Fibroblast of mammary gland (primary cell): ENCODE data around the gene HCFC1.
A peak's percentile ranks its signal among the peaks of the same experiment; 100 is the strongest.
"Not testable (repeated sequence)": the region's sequence is repeated elsewhere in the genome, so short reads cannot be mapped to it uniquely, and the experiment has no call there.

Experiments used
- DNase-seq: peaks from one replicate; pipeline ENCODE4 v3.0.0-alpha.2; 2010; ENCODE audit warnings: low read depth
- H3K4me3 ChIP-seq: 2 replicates; pipeline ENCODE4 v1.5.1; 2011; ENCODE audit warnings: low read depth, mild to moderate bottlenecking, low read length, moderate library complexity; ENCODE audit not compliant: control insufficient read depth
- CTCF ChIP-seq: conservative IDR thresholded peaks from 2 replicates; pipeline ENCODE4 v1.5.1; 2011; ENCODE audit warnings: low read depth, low read length, inconsistent platforms; ENCODE audit not compliant: control insufficient read depth, insufficient read depth

The HCFC1 gene

GRCh38 chrX:154006947-154007346, 35.3 kb upstream of the HCFC1 start:
- no peak for DNase-seq
- TF ChIP-seq CTCF = no peak

GRCh38 chrX:154004315-154004714, 32.7 kb upstream of the HCFC1 start:
- TF ChIP-seq CTCF = no peak
- no peak overlapping the region for H3K4me3 ChIP-seq

More at GRCh38 chrX:154006947-154007346, 35.3 kb upstream of the HCFC1 start:
- no peak overlapping the region for H3K4me3 ChIP-seq

GRCh38 chrX:154002215-154002719, 30.6 kb upstream of the HCFC1 start:
- peak; percentile 80 for DNase-seq
- H3K4me3 ChIP-seq = no peak overlapping the region

More at GRCh38 chrX:154004315-154004714, 32.7 kb upstream of the HCFC1 start:
- DNase-seq = no peak

GRCh38 chrX:154000051-154000450, 28.4 kb upstream of the HCFC1 start:
- DNase-seq = no peak
- no peak for TF ChIP-seq CTCF
- no peak overlapping the region for H3K4me3 ChIP-seq

More at GRCh38 chrX:154002215-154002719, 30.6 kb upstream of the HCFC1 start:
- TF ChIP-seq CTCF = no peak

GRCh38 chrX:153999359-154000037, 27.9 kb upstream of the HCFC1 start:
- no peak for DNase-seq
- TF ChIP-seq CTCF = no peak
- no peak overlapping the region for H3K4me3 ChIP-seq

GRCh38 chrX:153995504-153995903, 23.9 kb upstream of the HCFC1 start:
- no peak for DNase-seq
- no peak overlapping the region for H3K4me3 ChIP-seq
- no peak for TF ChIP-seq CTCF

GRCh38 chrX:153994398-153994797, 22.8 kb upstream of the HCFC1 start:
- not testable (repeated sequence) for H3K4me3 ChIP-seq, DNase-seq
